Heart left ventricle (tissue), 13 donors: Measurements from ENCODE around the gene SYNPO.

Source experiments
- CTCF ChIP-seq, 12 donors: fragments of 200-600 bp; sonication (generic) in 4 of 12; IDR thresholded peaks; one replicate each; pipeline versions ENCODE4 v1.5.0 to v1.8.0; 2018 to 2022; ENCODE audit warnings: antibody characterized with exemption in 12 of 12, mild to moderate bottlenecking in 5 of 12
- POLR2A ChIP-seq, 2 donors: fragments of 450-650 bp; IDR thresholded peaks; one replicate each; pipeline ENCODE4 v1.6.1; 2017; ENCODE audit warnings: antibody characterized with exemption in 2 of 2, mild to moderate bottlenecking in 2 of 2, moderate library complexity in 2 of 2
- donor health status: ischemic (EF 13 %, LVEDD 7.1; RV severe dilation, severe dysfunction).
- donor health status: DM: no; HTN: yes; CAD: no.
- donor health status: DM: no; HTN: no; CAD: no.
- donor health status: ischemic (EF 25% LVEDD 6.9; RV normal size, moderate dysfunction).
- donor health status: ischemic (EF 25% LVEDD 5.7; RV mildly dilated, moderate dysfunction).
- donor health status: ischemic (EF 35%, LVEDD 5.7; RV mildly dilated, moderate dysfunction).
- donor health status: nonischemic (EF 11% LVEDD 7.7; RV severe dilation, severe dysfunction).
- donor health status: DM: yes; HTN: yes; CAD: no.
- donor health status: PGD.
- donor health status: ischemic (EF 29% LVEDD 5.4; RV normal size, mild dysfunction).
- donor health status: nonischemic (EF 23%, LVEDD 6.1; RV moderate dilation, normal function).

GRCh38 chr5:150613991-150614660, 26.3 kb upstream of the SYNPO start:
- TF ChIP-seq CTCF (IDR thresholded peaks at IDR 0.05) (peak in 5 of 12 donors; percentile 22 to 34 (median 30)), POLR2A (IDR thresholded peaks at IDR 0.05) (no peak)
